Measurements from ENCODE around the gene MYBPC2. TPM values are rescaled to one million over a fixed set of nuclear protein-coding genes. Genes with fewer than 3 reads are reported as not detected.

Gene MYBPC2
- total RNA-seq, 4 donors from 2014 or later, result 358 to 988 (median 442) TPM

DNA sequence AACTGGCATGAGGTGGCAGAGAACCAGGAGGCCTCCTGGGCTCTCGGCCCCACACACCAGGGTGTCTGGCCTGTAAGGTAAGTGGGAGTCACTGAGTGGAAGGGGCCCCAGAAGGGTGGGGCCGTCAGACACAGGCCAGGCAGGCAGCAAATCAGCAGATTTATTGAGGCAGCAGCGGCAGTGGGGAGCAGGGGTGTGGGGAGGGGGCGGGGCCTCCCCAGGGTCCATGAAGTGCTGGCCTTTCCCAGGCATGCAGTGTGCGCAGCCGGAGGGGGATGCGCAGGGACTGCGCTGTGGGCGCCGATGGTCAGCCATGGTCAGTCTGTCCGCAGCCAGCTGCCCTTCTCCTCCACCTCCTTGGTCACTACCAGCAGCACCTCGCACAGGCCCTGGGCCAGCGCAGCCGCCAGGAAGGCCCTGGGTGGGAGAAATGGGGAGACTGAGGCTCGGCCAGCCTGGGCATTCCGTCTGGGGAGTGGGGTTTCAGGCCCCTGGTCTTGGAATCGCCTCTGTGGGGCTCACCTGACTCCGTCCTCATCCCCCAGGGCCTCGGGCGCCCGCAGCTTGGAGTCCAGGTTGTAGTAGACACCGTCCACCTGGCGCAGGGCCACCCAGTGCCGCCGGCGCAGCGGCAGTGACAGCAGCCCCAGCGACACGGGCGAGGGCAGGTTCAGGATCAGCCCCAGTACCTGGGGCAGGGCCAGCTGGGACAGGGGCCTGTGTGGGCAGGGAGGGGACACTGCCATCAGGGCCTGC, 73.3 kb downstream of the MYBPC2 start:
- no peak overlapping the region for H3K4me3 ChIP-seq
- intact Hi-C loops (cut with DNase I; ENCODE audit: low total_unique reads), result no loop called here
- no peak overlapping the region for H3K27ac ChIP-seq
- ATAC-seq, result no peak
- H3K36me3 ChIP-seq, result peaks cover 0 to 9% of the 10 kb centered on the region in 2 donors
- no peaks in the 10 kb centered on the region for H3K9me3 ChIP-seq
- no peak for DNase-seq
- H3K27me3 ChIP-seq, result no peaks in the 10 kb centered on the region
- TF ChIP-seq, protein P1, sequence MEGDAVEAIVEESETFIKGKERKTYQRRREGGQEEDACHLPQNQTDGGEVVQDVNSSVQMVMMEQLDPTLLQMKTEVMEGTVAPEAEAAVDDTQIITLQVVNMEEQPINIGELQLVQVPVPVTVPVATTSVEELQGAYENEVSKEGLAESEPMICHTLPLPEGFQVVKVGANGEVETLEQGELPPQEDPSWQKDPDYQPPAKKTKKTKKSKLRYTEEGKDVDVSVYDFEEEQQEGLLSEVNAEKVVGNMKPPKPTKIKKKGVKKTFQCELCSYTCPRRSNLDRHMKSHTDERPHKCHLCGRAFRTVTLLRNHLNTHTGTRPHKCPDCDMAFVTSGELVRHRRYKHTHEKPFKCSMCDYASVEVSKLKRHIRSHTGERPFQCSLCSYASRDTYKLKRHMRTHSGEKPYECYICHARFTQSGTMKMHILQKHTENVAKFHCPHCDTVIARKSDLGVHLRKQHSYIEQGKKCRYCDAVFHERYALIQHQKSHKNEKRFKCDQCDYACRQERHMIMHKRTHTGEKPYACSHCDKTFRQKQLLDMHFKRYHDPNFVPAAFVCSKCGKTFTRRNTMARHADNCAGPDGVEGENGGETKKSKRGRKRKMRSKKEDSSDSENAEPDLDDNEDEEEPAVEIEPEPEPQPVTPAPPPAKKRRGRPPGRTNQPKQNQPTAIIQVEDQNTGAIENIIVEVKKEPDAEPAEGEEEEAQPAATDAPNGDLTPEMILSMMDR (IDR thresholded peaks at IDR 0.05 in 4 of 5, conservative IDR thresholded peaks at IDR 0.05 in 1 of 5), result no peak
- H3K4me1 ChIP-seq, result peaks cover 18 to 25% of the 10 kb centered on the region in 2 donors
- in situ Hi-C loops (cut with MboI; ENCODE audit: low sequenced_read_pairs in 4 of 4), result no loop called here

DNA sequence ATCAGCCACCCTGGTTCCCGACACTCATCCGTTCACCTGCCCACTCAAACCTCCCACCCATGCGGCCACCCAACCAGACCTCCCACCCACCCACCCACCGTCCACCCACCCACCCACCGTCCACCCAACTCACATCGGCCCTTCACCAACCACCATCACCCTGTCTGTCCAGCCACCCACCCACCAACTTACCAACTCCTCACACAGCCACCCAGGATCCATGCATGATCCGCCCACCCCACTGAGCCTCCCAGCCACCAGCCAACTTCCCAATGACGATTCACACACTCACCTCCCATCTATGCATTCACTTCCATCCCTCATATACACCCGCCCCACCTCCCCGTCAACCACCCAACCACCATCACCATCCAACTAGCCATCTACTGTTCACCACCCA, 74.0 kb downstream of the MYBPC2 start:
- in situ Hi-C loops (cut with MboI; ENCODE audit: low sequenced_read_pairs in 4 of 4), result no loop called here
- no peak overlapping the region for H3K27ac ChIP-seq
- H3K9me3 ChIP-seq, result no peaks in the 10 kb centered on the region
- DNase-seq (no peak), ATAC-seq (no peak)
- H3K36me3 ChIP-seq, result peaks cover 0 to 9% of the 10 kb centered on the region in 2 donors
- TF ChIP-seq POLR2A (IDR thresholded peaks at IDR 0.05), result no peak
- TF ChIP-seq, protein P1 (IDR thresholded peaks at IDR 0.05 in 4 of 5, conservative IDR thresholded peaks at IDR 0.05 in 1 of 5), result no peak
- H3K4me3 ChIP-seq, result no peak overlapping the region
- no peaks in the 10 kb centered on the region for H3K27me3 ChIP-seq
- H3K4me1 ChIP-seq, result peaks cover 11 to 18% of the 10 kb centered on the region in 2 donors
- intact Hi-C loops (cut with DNase I; ENCODE audit: low total_unique reads), result no loop called here

DNA sequence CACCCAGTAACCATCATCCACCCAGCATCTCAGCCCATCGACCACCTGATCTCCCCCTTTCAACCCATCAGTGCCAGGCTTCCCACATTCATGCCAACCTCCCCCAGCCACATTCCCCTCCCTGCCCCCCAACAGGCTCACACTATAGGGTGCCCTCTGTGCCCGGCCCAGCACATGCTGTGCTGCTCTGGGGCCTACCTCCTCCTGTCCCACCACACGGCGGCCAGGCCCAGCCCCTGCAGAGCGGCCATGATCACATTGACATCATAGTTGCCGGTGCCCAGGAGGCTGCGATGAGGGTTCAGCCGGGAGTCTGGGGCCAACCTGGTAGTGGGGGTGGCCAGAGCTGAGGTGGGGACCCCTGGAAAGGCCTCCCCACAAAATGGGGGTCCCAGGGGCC, 74.7 kb downstream of the MYBPC2 start:
- TF ChIP-seq POLR2A (IDR thresholded peaks at IDR 0.05), result no peak
- TF ChIP-seq, protein P1 (IDR thresholded peaks at IDR 0.05 in 4 of 5, conservative IDR thresholded peaks at IDR 0.05 in 1 of 5), result no peak
- DNase-seq (no peak), ATAC-seq (no peak)
- peaks cover 7 to 13% of the 10 kb centered on the region in 2 donors for H3K4me1 ChIP-seq
- in situ Hi-C loops (cut with MboI; ENCODE audit: low sequenced_read_pairs in 4 of 4), result no loop called here
- H3K27me3 ChIP-seq, result no peaks in the 10 kb centered on the region
- H3K4me3 ChIP-seq, result no peak overlapping the region
- H3K9me3 ChIP-seq, result no peaks in the 10 kb centered on the region
- intact Hi-C loops (cut with DNase I; ENCODE audit: low total_unique reads), result no loop called here
- peaks cover 0 to 9% of the 10 kb centered on the region in 2 donors for H3K36me3 ChIP-seq
- H3K27ac ChIP-seq, result no peak overlapping the region

DNA sequence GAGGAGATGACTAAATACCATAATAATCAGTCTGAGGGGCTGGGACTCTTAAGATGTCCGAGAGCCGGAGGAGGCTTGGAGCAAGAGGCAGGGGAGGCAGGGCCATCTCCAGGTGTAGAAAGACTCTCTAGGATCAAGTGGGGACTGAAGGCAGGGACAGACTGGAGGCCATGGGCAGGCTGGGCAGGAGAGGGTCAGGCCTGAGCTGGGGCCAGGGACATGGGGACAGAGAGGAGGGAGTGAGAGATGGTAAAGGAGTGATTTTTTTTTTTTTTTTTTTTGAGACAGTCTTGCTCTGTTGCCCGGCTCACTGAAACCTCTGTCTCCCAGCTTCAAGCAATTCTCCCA, 76.1 kb downstream of the MYBPC2 start:
- TF ChIP-seq, protein P1 (IDR thresholded peaks at IDR 0.05 in 4 of 5, conservative IDR thresholded peaks at IDR 0.05 in 1 of 5), result no peak
- no peak for TF ChIP-seq POLR2A (IDR thresholded peaks at IDR 0.05)
- Histone ChIP-seq H3K36me3 (peaks cover 0 to 9% of the 10 kb centered on the region in 2 donors), H3K27ac (no peak overlapping the region), H3K27me3 (no peaks in the 10 kb centered on the region), H3K4me3 (no peak overlapping the region), H3K9me3 (no peaks in the 10 kb centered on the region), H3K4me1 (peaks cover 7 to 13% of the 10 kb centered on the region in 2 donors)
- no peak for DNase-seq
- in situ Hi-C loops (cut with MboI; ENCODE audit: low sequenced_read_pairs in 4 of 4) (no loop called here), intact Hi-C loops (cut with DNase I; ENCODE audit: low total_unique reads) (no loop called here)
- ATAC-seq, result no peak

DNA sequence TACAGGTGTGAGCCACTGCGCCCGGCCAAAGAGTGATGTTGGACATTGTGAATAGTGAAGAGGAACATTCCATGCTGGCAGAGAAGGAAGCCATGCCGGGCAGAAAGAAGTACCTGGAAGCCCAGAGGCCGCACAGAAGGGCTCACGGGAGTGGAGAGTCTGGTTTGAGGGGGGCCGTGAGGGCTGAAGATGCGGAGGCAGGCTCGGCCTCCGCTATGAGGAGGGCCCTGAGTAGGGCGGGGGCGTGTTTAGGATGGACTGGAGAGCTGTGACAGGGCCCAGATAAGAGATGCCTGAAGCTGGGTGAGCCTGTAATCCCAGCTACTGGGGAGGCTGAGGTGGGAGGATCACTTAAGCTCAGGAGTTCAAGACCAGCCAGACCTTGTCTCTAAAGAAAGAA, 76.7 kb downstream of the MYBPC2 start:
- peaks cover 7 to 13% of the 10 kb centered on the region in 2 donors for H3K4me1 ChIP-seq
- no peaks in the 10 kb centered on the region for H3K27me3 ChIP-seq
- TF ChIP-seq, protein P1 (IDR thresholded peaks at IDR 0.05 in 4 of 5, conservative IDR thresholded peaks at IDR 0.05 in 1 of 5), result no peak
- TF ChIP-seq POLR2A (IDR thresholded peaks at IDR 0.05), result no peak
- no peak overlapping the region for H3K4me3 ChIP-seq
- intact Hi-C loops (cut with DNase I; ENCODE audit: low total_unique reads), result no loop called here
- no peak for DNase-seq
- H3K9me3 ChIP-seq, result no peaks in the 10 kb centered on the region
- ATAC-seq, result no peak
- peaks cover 0 to 9% of the 10 kb centered on the region in 2 donors for H3K36me3 ChIP-seq
- in situ Hi-C loops (cut with MboI; ENCODE audit: low sequenced_read_pairs in 4 of 4), result no loop called here
- no peak overlapping the region for H3K27ac ChIP-seq
